GM11168 (cell line): ENCODE measurements around the gene CYLC2.

Experiments used
- in situ Hi-C: fragments of 300-500 bp; cut with MboI; formaldehyde crosslinking; loops from one replicate; pipeline ENCODE4 v1.12.0; 2022; ENCODE audit warnings: low sequenced_read_pairs; ENCODE audit not compliant: unreplicated experiment

Gene CYLC2

DNA sequence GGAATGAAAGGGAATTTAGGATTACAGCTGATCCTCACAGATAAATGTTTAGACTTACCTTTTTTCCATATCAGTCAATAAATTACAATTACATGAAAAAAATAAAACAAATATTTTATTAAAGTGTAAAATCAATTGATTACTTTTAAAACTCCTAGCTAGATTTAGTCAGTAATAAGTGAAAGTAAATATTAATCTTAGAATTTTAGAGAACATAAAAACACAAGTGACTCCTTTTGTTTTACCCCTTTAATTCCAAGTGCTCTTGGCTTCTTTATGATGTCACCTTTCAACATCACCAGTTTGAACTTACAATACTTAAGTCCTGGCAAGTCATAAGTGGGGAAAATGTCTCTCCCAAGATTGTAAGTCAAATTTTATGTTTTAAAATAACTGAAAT, at the start of gene CYLC2:
Gene CYLC2, plus strand, starts transcription at position 301 of the 400 bp plus-strand sequence. Its CDS starts 48 bp downstream, at position 349.
- in situ Hi-C loops, result no loop called here

- in situ Hi-C loops, result no loop called here
Measured at GRCh38 chr9:102950346-102950745, 44.8 kb upstream of the CYLC2 start.

DNA sequence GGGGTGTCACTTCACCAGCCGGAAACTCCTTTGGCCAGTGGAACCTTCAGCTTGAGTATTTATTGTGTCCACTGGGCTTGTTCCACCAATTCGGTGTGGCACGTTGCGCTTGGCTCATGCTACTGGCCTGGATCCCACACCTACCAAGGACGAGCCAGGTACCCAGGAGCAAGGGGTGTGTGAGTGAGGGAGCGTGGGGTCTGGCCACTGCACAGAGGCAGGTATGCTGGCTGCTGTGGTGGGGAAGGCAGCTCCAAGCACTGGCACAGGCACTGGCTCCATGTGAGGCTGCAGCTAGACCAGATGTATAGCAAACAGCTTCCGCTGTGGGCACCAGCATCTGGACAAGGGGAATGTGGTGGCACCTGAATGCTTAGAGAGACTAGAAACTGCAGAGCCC, 28.1 kb upstream of the CYLC2 start:
- in situ Hi-C loops, result no loop called here

- in situ Hi-C loops, result no loop called here
Measured at GRCh38 chr9:102967979-102968378, 27.2 kb upstream of the CYLC2 start.

GRCh38 chr9:102972780-102973179, 22.4 kb upstream of the CYLC2 start:
- in situ Hi-C loops, result no loop called here

DNA sequence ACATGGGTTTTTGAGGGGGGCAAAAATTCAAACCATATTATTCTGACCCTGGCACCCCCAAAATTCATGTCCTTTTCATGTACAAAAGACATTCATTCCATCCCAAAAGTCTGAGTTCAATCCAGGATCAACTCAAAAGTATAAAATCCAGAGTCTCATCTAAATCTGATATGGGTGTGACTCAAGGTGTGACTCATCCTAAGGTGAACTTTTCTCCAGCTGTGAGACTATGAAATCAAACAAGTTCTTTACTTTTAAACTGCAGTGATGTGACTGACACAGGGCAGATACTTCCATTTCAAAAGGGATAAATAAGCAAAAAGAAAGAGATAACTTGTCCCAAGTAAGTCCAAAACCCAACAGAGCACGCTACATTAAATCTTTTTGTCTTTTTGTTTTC, 20.6 kb upstream of the CYLC2 start:
- in situ Hi-C loops, result no loop called here

GRCh38 chr9:102975251-102975650, 19.9 kb upstream of the CYLC2 start:
- in situ Hi-C loops, result no loop called here

- in situ Hi-C loops, result no loop called here
Measured at GRCh38 chr9:102985162-102985895, 9.8 kb upstream of the CYLC2 start.

- in situ Hi-C loops, result no loop called here
Measured at GRCh38 chr9:102986425-102986824, 8.7 kb upstream of the CYLC2 start.

DNA sequence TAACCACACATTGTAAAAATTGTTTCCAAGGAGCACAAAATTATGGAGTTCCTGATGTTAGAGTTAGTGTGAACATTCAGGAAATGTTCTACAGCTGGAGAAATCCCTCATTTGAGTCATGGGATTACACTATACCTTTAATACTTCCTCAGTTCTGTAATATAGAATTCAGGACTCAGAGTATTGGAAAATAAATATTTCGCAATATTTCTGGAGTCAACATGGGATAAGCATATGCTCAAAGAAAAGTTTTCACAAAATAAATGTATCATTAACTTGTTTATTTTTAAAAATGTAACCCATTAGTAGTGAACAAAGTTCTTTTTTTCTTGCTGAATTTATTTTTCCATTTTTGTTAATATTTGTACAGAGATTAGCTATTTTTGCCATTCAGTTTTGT, 8.6 kb downstream of the CYLC2 start:
- in situ Hi-C loops, result no loop called here

- in situ Hi-C loops, result no loop called here
Measured at GRCh38 chr9:103014242-103014641, 19.1 kb downstream of the CYLC2 start.

DNA sequence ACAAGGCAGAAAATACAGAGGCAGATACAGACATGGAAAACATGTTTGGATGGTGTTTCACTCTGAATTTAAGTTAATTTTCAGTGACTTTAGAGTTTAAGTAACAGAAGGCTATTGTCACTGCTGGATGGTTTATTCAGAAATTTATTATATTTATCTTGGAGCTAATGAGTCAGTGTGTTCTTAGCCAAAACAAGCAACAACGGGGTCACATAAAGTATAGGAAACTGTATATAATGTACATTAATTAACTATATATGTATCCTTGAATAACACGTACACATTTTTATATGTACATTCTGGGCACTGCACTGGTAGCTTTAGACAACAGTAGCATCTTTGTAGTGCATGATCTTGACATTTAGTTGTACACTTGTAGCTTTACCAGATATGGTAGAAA, 30.7 kb downstream of the CYLC2 start:
- in situ Hi-C loops, result no loop called here

DNA sequence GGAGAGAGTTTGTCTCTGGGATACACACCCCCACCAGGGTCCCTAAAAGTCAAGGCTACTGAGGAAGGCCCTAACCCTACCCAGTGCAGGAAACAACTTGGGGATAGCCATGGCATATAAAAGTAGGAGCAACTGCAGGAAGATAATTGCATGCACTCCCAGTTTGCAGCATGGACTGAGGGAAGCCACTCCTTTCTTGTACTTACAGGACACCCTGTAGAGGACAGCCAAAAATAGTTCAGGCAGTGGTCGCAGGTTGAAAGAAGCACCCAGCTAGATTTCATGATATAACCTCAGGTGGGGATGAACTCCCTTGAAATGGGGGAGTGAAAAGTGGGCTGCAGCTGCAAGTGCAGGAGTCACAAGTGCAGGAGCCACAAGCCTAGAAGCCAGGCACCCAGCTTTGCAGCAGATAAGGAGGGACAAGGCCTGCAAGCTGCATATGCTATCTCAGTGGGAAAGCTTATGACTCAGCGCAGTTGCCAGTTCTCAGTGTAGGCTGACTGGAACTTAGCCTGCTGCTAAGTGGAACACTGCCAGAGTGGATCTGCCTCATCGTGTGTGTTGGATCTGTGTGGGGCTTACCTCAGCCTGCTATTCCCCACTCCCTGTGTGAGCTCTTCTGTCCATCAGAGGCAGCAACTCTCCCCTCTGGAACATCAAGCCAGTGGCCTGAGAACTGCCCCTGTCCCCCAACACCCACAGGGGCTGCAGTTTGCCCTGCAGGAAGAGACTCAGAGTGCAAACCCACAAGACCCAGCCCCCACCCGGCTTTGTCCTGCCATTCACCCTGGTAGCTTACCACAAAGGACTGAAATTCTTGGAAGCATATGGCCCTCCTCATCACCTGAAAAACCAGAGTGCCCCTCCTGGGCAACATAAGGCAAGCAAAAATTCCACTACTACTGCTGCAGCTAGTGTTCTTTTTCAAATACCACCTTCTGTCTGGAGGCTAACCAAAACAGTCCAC, 42.7 kb downstream of the CYLC2 start:
- in situ Hi-C loops, result no loop called here

- in situ Hi-C loops, result no loop called here
Measured at GRCh38 chr9:103041961-103042360, 46.8 kb downstream of the CYLC2 start.
